HCT116 (cell line): ENCODE data around the gene NUMA1.

Experiments
- CBX3 ChIP-seq: IDR thresholded peaks from 2 replicates; pipeline ENCODE4 v1.6.1; 2012; ENCODE audit warnings: low read depth
- SIN3A ChIP-seq: IDR thresholded peaks from 2 replicates; pipeline ENCODE4 v1.6.1; 2012; ENCODE audit warnings: low read depth

DNA sequence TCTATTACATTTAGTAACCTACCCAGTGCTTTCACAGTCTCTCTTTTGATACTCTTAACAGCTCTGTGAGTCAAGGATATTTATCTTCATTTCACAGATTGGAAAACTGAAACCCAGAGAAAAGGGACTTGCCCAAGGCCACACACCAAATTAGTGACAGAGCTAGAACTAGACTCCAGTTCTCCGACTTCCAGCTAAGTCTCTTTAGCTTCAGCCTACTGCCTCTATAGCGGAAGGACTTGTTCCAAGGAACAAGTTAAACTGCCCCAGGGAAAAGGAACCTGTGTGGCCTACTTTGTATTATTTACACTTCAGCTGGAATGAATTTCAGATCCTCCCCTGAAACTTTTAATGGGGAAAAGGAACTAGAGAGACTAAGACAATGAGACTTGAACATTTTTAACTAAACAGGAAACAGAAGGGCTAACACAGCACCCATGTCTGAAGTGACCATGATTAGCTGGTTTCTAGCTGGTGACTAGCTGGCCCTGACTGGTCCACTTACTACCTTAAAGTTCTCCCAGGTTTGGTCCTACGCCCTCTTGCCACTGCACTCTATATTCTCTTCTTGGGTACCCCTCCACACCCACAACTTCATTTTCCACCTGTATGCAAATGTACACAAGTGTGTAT, 1.6 kb upstream of the NUMA1 start:
- TF ChIP-seq SIN3A (no peak), CBX3 (no peak)
